HEK293 (cell line): ENCODE results near the gene TMEM200A.

ENCODE experiments used
- CTCF ChIA-PET: fragments of 350-600 bp; formaldehyde crosslinking; extraction: SDS; loops from one replicate; lab custom pipeline; 2021; ENCODE audit warnings: antibody characterized with exemption; lab: Yijun Ruan, JAX
- POLR2A ChIA-PET: fragments of 300-600 bp; formaldehyde crosslinking; extraction: SDS; loops from one replicate; lab custom pipeline; 2020; ENCODE audit warnings: antibody characterized with exemption, inconsistent platforms; lab: Yijun Ruan, JAX
- H3K27ac ChIP-seq: fragments of 200-500 bp; sonication (Bioruptor generic); 2 replicates; pipeline ENCODE4 v1.5.1; 2014; ENCODE audit warnings: low read depth, low read length, control low read depth, inconsistent platforms; ENCODE audit errors: extremely low read depth
- H3K36me3 ChIP-seq, 2 experiments: fragments of 200-500 bp in 1 of 2; sonication (Bioruptor generic) in 1 of 2; 1 replicate in 1 of 2; 2 replicates in 1 of 2; pipeline ENCODE4 v1.5.1; 2014 to 2017; ENCODE audit warnings: inconsistent platforms in 2 of 2, low read length in 2 of 2; ENCODE audit not compliant: control insufficient read depth in 2 of 2, insufficient read depth in 1 of 2
- H3K4me1 ChIP-seq: fragments of 200-500 bp; sonication (Bioruptor generic); 2 replicates; pipeline ENCODE4 v1.5.1; 2014; ENCODE audit warnings: mild to moderate bottlenecking, low read length, inconsistent platforms; ENCODE audit not compliant: control insufficient read depth, insufficient read depth
- H3K4me3 ChIP-seq: 2 replicates; pipeline ENCODE4 v1.5.1; 2011; ENCODE audit warnings: low read depth, mild to moderate bottlenecking, control low read depth, low read length, moderate library complexity
- H3K9me3 ChIP-seq: fragments of 200-500 bp; sonication (Bioruptor generic); 2 replicates; pipeline ENCODE4 v1.5.1; 2014; ENCODE audit warnings: low read depth, low read length, inconsistent platforms; ENCODE audit not compliant: control insufficient read depth, insufficient read depth
- FEZF1 ChIP-seq: fragments of 450-650 bp; formaldehyde crosslinking; IDR thresholded peaks from 2 replicates; pipeline ENCODE4 v1.5.1; 2016; ENCODE audit warnings: missing biosample characterization, missing genetic modification characterization
- GLI2 ChIP-seq: fragments of 450-650 bp; formaldehyde crosslinking; IDR thresholded peaks from 2 replicates; pipeline ENCODE4; 2017; ENCODE audit warnings: missing biosample characterization, missing genetic modification characterization, low read depth, borderline replicate concordance
- MEIS1 ChIP-seq: sonication (generic); formaldehyde crosslinking; IDR thresholded peaks from 2 replicates; pipeline ENCODE4 v1.8.1; 2022; ENCODE audit warnings: missing genetic modification reagents, mild to moderate bottlenecking, borderline replicate concordance
- RBAK ChIP-seq: fragments of 450-650 bp; formaldehyde crosslinking; IDR thresholded peaks from 2 replicates; pipeline ENCODE4 v1.5.1; 2016; ENCODE audit warnings: missing biosample characterization, missing genetic modification characterization
- SCRT1 ChIP-seq: fragments of 450-650 bp; formaldehyde crosslinking; IDR thresholded peaks from 2 replicates; pipeline ENCODE4 v1.5.1; 2016; ENCODE audit warnings: missing biosample characterization, missing genetic modification characterization, borderline replicate concordance
- SP3 ChIP-seq: fragments of 450-650 bp; formaldehyde crosslinking; IDR thresholded peaks from 2 replicates; pipeline ENCODE4 v1.5.1; 2016; ENCODE audit warnings: missing biosample characterization, missing genetic modification characterization
- ZNF175 ChIP-seq: fragments of 450-650 bp; formaldehyde crosslinking; IDR thresholded peaks from 2 replicates; pipeline ENCODE4 v1.5.1; 2016; ENCODE audit warnings: missing biosample characterization, missing genetic modification characterization
- ZNF211 ChIP-seq: fragments of 450-650 bp; formaldehyde crosslinking; IDR thresholded peaks from 2 replicates; pipeline ENCODE4 v1.5.1; 2016; ENCODE audit warnings: low read depth, missing biosample characterization, missing genetic modification characterization
- ZNF23 ChIP-seq: fragments of 450-650 bp; formaldehyde crosslinking; IDR thresholded peaks from 2 replicates; pipeline ENCODE4 v1.5.1; 2016; ENCODE audit warnings: missing biosample characterization, missing genetic modification characterization, borderline replicate concordance
- ZNF529 ChIP-seq: fragments of 450-650 bp; formaldehyde crosslinking; IDR thresholded peaks from 2 replicates; pipeline ENCODE4 v1.5.1; 2017; ENCODE audit warnings: missing genetic modification characterization, missing biosample characterization; ENCODE audit not compliant: insufficient replicate concordance
- ZNF626 ChIP-seq: fragments of 450-650 bp; sonication (Bioruptor Pico); formaldehyde crosslinking; IDR thresholded peaks from 2 replicates; pipeline ENCODE4 v1.5.1; 2018; ENCODE audit warnings: missing biosample characterization, missing genetic modification characterization, inconsistent platforms
- ZNF664 ChIP-seq: fragments of 450-650 bp; formaldehyde crosslinking; IDR thresholded peaks from 2 replicates; pipeline ENCODE4 v1.5.1; 2016; ENCODE audit warnings: missing biosample characterization, missing genetic modification characterization
- ZSCAN16 ChIP-seq: fragments of 450-650 bp; formaldehyde crosslinking; IDR thresholded peaks from 2 replicates; pipeline ENCODE4 v1.5.1; 2016; ENCODE audit warnings: missing biosample characterization, missing genetic modification characterization
- TF ChIP-seq, protein P1 (sequence below): fragments of 450-650 bp; formaldehyde crosslinking; IDR thresholded peaks from 2 replicates; pipeline ENCODE4; 2016; ENCODE audit warnings: missing biosample characterization, missing genetic modification characterization
- TF ChIP-seq, protein P2 (sequence below): fragments of 450-650 bp; formaldehyde crosslinking; IDR thresholded peaks from 2 replicates; pipeline ENCODE4 v1.5.1; 2016; ENCODE audit warnings: missing biosample characterization, missing genetic modification characterization
- TF ChIP-seq, protein P3 (sequence below): fragments of 450-650 bp; formaldehyde crosslinking; IDR thresholded peaks from 2 replicates; pipeline ENCODE4 v1.5.1; 2016; ENCODE audit warnings: missing biosample characterization, missing genetic modification characterization
- TF ChIP-seq, protein P4 (sequence below): fragments of 450-650 bp; formaldehyde crosslinking; IDR thresholded peaks from 2 replicates; pipeline ENCODE4 v1.5.1; 2016; ENCODE audit warnings: missing biosample characterization, missing genetic modification characterization
- TF ChIP-seq, protein P5 (sequence below): fragments of 450-650 bp; formaldehyde crosslinking; optimal IDR thresholded peaks from 2 replicates; pipeline ENCODE3; 2016; ENCODE audit warnings: missing biosample characterization, mild to moderate bottlenecking, missing genetic modification characterization
- TF ChIP-seq, protein P6 (sequence below): fragments of 450-650 bp; formaldehyde crosslinking; IDR thresholded peaks from 2 replicates; pipeline ENCODE4 v1.5.1; 2017; ENCODE audit warnings: missing biosample characterization, missing genetic modification characterization

TMEM200A gene

DNA sequence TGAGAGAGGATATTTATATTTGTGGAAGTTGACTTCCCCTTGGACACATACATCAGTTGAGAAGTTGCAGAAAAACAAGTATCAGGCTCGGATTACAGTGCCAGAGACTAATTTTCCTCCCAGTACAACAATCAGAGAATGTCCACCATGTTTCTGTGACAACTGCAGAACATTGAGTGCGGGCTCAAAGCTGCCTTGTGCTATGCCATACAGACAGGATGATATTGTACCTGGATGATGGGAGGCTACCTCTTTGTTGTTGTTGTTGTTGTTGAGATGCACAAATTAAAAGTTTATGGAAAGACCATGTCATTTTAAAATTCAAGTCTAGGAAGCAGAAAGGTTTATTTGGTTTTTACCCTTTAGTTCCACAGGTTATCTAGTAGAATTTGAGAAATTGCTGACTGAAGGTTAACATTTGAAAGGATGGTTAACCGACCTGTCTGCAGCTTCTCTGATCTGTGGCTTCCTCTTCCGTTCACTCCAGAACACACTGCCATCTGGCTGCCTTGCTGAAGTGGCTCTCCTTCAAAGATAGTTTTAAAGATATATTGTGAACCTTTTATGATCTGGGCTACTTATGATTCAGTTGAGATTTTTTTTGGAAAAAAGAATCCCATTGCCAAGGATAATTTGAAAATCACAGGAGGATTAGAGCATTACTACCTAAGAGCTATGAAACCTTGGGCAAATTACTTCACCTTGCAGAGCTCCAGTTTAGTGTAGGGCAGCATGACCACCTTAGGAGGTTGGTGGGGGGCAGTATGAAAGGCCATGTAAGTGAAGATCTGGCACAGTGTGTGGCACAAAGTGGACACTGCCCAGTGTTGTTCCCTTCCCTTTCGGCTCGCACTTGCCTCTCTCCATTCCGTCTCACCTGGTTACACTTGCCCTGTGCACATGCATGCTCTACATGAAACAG lies 15.9 kb downstream of the TMEM200A start:
- Histone ChIP-seq H3K4me1 (no peaks in the 10 kb centered on the region), H3K27ac (no peak overlapping the region), H3K4me3 (no peak overlapping the region), H3K36me3 (no peaks in the 10 kb centered on the region), H3K9me3 (no peaks in the 10 kb centered on the region)
- ChIA-PET CTCF (interaction anchor here (0.7 to 0.9 kb wide), 4 partner anchors 8 to 227 kb away, joined by 3 to 5 read pairs (median 3); no protein-coding TSS in a partner anchor), POLR2A (no interaction called here)
- TF ChIP-seq ZNF529 (tag by site-specific recombination) (no peak), ZSCAN16 (no peak)
- TF ChIP-seq, protein P1, sequence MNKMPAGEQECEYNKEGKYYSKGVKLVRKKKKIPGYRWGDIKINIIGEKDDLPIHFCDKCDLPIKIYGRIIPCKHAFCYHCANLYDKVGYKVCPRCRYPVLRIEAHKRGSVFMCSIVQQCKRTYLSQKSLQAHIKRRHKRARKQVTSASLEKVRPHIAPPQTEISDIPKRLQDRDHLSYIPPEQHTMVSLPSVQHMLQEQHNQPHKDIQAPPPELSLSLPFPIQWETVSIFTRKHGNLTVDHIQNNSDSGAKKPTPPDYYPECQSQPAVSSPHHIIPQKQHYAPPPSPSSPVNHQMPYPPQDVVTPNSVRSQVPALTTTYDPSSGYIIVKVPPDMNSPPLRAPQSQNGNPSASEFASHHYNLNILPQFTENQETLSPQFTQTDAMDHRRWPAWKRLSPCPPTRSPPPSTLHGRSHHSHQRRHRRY (tag by site-specific recombination) = no peak

DNA sequence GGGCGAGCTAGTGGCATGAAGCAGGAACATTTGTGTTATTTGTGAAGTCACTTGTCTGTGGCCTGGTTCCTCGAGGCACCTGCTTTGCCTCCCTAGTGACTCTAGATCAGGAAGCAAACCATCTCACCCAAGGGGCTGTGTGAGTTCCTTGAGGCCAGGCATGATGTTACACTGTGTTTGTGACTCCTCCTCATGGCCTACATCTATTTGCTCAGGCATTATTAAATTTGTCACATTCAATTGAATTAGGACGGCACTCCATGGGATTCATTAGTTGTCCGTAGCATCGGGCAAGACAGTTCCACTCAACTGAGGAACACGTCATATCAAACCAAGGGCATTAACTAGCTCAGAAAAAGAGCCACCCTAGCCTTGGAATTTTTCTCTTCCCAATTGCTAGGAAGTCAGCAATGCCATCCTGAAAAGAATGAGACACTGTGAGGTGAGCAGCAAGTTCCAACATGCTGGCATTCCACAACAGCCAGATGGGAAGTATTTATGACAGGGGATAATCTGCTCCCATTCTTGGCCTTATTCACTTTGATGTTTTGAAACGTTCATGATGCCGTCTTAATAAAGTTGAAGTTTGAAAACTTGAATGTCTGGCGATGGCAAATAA lies 17.2 kb downstream of the TMEM200A start:
- CTCF ChIA-PET = interaction anchor here (0.8 kb wide), 1 partner anchor 130 kb away, joined by 5 read pairs; no protein-coding TSS in a partner anchor

DNA sequence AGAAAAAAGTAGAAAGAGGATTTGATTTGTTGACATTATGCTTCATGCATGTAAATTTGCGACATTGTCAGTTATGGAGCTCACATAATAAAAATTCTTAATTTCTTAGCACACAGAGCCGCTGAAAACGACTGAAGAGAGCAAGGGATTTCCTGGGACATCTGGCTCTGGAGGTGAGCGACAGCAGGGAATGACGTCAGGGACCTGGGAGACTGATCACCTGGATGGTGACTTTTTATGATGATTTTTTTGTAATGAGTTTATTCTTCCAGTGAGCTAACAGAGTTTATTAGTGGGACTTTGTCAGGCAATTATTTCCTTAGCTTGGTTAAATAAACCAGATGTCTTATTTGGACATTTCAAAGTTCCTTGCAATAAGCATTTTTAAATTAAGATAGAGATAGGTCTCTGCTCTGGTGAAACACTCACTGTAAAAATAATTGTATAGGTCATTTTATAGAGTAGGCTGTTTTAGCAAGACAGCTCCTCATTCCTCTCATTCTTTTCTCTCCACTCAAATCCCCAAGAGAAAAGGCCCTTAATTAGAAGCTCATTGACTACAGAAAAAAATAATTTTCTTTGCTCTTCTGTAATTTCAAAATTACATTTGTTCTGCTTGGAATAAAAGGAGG lies 19.4 kb downstream of the TMEM200A start:
- TF ChIP-seq, protein P2, sequence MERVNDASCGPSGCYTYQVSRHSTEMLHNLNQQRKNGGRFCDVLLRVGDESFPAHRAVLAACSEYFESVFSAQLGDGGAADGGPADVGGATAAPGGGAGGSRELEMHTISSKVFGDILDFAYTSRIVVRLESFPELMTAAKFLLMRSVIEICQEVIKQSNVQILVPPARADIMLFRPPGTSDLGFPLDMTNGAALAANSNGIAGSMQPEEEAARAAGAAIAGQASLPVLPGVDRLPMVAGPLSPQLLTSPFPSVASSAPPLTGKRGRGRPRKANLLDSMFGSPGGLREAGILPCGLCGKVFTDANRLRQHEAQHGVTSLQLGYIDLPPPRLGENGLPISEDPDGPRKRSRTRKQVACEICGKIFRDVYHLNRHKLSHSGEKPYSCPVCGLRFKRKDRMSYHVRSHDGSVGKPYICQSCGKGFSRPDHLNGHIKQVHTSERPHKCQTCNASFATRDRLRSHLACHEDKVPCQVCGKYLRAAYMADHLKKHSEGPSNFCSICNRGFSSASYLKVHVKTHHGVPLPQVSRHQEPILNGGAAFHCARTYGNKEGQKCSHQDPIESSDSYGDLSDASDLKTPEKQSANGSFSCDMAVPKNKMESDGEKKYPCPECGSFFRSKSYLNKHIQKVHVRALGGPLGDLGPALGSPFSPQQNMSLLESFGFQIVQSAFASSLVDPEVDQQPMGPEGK (tag by site-specific recombination) = no peak
- TF ChIP-seq ZNF626 (tag by site-specific recombination) (no peak), FEZF1 (tag by site-specific recombination) (no peak), ZNF175 (tag by site-specific recombination) (no peak), ZNF529 (tag by site-specific recombination) (no peak), ZNF664 (tag by site-specific recombination) (no peak), ZNF211 (no peak), ZNF23 (no peak), MEIS1 (no peak)
- TF ChIP-seq, protein P3, sequence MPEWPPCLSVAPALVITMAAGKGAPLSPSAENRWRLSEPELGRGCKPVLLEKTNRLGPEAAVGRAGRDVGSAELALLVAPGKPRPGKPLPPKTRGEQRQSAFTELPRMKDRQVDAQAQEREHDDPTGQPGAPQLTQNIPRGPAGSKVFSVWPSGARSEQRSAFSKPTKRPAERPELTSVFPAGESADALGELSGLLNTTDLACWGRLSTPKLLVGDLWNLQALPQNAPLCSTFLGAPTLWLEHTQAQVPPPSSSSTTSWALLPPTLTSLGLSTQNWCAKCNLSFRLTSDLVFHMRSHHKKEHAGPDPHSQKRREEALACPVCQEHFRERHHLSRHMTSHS = no peak
- TF ChIP-seq, protein P4, sequence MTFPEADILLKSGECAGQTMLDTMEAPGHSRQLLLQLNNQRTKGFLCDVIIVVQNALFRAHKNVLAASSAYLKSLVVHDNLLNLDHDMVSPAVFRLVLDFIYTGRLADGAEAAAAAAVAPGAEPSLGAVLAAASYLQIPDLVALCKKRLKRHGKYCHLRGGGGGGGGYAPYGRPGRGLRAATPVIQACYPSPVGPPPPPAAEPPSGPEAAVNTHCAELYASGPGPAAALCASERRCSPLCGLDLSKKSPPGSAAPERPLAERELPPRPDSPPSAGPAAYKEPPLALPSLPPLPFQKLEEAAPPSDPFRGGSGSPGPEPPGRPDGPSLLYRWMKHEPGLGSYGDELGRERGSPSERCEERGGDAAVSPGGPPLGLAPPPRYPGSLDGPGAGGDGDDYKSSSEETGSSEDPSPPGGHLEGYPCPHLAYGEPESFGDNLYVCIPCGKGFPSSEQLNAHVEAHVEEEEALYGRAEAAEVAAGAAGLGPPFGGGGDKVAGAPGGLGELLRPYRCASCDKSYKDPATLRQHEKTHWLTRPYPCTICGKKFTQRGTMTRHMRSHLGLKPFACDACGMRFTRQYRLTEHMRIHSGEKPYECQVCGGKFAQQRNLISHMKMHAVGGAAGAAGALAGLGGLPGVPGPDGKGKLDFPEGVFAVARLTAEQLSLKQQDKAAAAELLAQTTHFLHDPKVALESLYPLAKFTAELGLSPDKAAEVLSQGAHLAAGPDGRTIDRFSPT (tag by site-specific recombination) = no peak
- TF ChIP-seq, protein P5, sequence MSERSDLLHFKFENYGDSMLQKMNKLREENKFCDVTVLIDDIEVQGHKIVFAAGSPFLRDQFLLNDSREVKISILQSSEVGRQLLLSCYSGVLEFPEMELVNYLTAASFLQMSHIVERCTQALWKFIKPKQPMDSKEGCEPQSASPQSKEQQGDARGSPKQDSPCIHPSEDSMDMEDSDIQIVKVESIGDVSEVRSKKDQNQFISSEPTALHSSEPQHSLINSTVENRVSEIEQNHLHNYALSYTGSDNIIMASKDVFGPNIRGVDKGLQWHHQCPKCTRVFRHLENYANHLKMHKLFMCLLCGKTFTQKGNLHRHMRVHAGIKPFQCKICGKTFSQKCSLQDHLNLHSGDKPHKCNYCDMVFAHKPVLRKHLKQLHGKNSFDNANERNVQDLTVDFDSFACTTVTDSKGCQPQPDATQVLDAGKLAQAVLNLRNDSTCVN = no peak
- Histone ChIP-seq H3K4me1 (no peaks in the 10 kb centered on the region), H3K36me3 (no peaks in the 10 kb centered on the region), H3K4me3 (no peak overlapping the region), H3K27ac (no peak overlapping the region), H3K9me3 (no peaks in the 10 kb centered on the region)
- POLR2A ChIA-PET = no interaction called here
- CTCF ChIA-PET = interaction anchor here (0.7 kb wide), 1 partner anchor 507 kb away, joined by 3 read pairs; no protein-coding TSS in a partner anchor

More for the DNA sequence above, 17.2 kb downstream of the TMEM200A start:
- no peak overlapping the region for H3K27ac ChIP-seq
- H3K4me1 ChIP-seq = no peaks in the 10 kb centered on the region
- no peak overlapping the region for H3K4me3 ChIP-seq
- no peaks in the 10 kb centered on the region for H3K36me3 ChIP-seq
- no peak for TF ChIP-seq SP3
- TF ChIP-seq, protein P6, sequence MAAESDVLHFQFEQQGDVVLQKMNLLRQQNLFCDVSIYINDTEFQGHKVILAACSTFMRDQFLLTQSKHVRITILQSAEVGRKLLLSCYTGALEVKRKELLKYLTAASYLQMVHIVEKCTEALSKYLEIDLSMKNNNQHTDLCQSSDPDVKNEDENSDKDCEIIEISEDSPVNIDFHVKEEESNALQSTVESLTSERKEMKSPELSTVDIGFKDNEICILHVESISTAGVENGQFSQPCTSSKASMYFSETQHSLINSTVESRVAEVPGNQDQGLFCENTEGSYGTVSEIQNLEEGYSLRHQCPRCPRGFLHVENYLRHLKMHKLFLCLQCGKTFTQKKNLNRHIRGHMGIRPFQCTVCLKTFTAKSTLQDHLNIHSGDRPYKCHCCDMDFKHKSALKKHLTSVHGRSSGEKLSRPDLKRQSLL (tag by site-specific recombination) = no peak
- no peak for TF ChIP-seq ZNF23
- no peak for TF ChIP-seq GLI2 (tag by site-specific recombination)
- no peak for TF ChIP-seq SCRT1 (tag by site-specific recombination)
- no peak for TF ChIP-seq RBAK (tag by site-specific recombination)
- no peaks in the 10 kb centered on the region for H3K9me3 ChIP-seq
- POLR2A ChIA-PET = no interaction called here
